Endothelial cell of umbilical vein (primary cell): ENCODE data around the gene PTPN5. TPM values are rescaled to one million over a fixed set of nuclear protein-coding genes. Genes with fewer than 3 reads are reported as not detected.

Source experiments
- BruUV-seq: library from RNA; stranded (reverse); fragments of 400-500 nt; replicated peaks from 2 replicates; lab custom pipeline; 2021; lab: Mats Ljungman, UMichigan
- CTCF ChIA-PET: fragments of 300-600, 350-600 bp; sonication (Branson Sonifier 250); formaldehyde crosslinking; loops from one replicate; lab custom pipeline; 2021; ENCODE audit warnings: antibody characterized with exemption, inconsistent platforms; lab: Charles Lee
- POLR2A ChIA-PET: fragments of 300-600, 350-600 bp; sonication (Branson Sonifier 250); formaldehyde crosslinking; loops from one replicate; lab custom pipeline; 2021; ENCODE audit warnings: antibody characterized with exemption, inconsistent platforms; lab: Charles Lee
- DNase-seq: peaks from one replicate; pipeline ENCODE4 v3.0.0-alpha.2; 2011; ENCODE audit warnings: low read depth, low spot score
- FAIRE-seq: peaks from 2 replicates; lab custom pipeline; 2011; peaks lifted over from hg19 to GRCh38; lab: Jason Lieb, UNC
- H2AFZ ChIP-seq: 2 replicates; pipeline ENCODE4 v1.6.0; 2012; ENCODE audit warnings: low read depth, low read length, control low read depth, inconsistent platforms
- H3K27ac ChIP-seq: 2 replicates; pipeline ENCODE4 v1.5.1; 2011; ENCODE audit warnings: low read depth, mild to moderate bottlenecking, control low read depth, low read length, moderate library complexity; ENCODE audit not compliant: insufficient read depth
- H3K27me3 ChIP-seq, 2 experiments: 2 replicates each; pipeline versions ENCODE4 v1.6.0 to v1.6.1; 2011; ENCODE audit warnings: low read length in 2 of 2, mixed read lengths in 1 of 2; ENCODE audit not compliant: control insufficient read depth in 2 of 2, insufficient read depth in 2 of 2
- H3K36me3 ChIP-seq, 2 experiments: 2 replicates in 1 of 2; 3 replicates in 1 of 2; pipeline ENCODE4 v1.5.1; 2011; ENCODE audit warnings: low read length in 2 of 2, mild to moderate bottlenecking in 1 of 2, moderate library complexity in 1 of 2; ENCODE audit not compliant: control insufficient read depth in 2 of 2, insufficient read depth in 2 of 2; ENCODE audit errors: extremely low read depth in 1 of 2
- H3K4me1 ChIP-seq: 3 replicates; pipeline ENCODE4 v1.5.1; 2011; ENCODE audit warnings: mild to moderate bottlenecking, low read length; ENCODE audit not compliant: control insufficient read depth, insufficient read depth; ENCODE audit errors: extremely low read depth
- H3K4me2 ChIP-seq: 2 replicates; pipeline ENCODE4 v1.6.1; 2011; ENCODE audit warnings: low read length, control low read depth, mixed read lengths; ENCODE audit not compliant: insufficient read depth
- H3K4me3 ChIP-seq, 3 experiments: fragments of 200-600 bp in 1 of 3; sonication (generic), shearing (Covaris generic) in 1 of 3; replicated peaks in 1 of 3; 2 replicates each; pipeline ENCODE4 v1.5.1; 2011 to 2016; ENCODE audit warnings: control low read depth in 3 of 3, low read length in 3 of 3, mild to moderate bottlenecking in 2 of 3, inconsistent platforms in 1 of 3, low read depth in 1 of 3, moderate library complexity in 1 of 3; ENCODE audit not compliant: insufficient read depth in 1 of 3
- H3K79me2 ChIP-seq: 2 replicates; pipeline ENCODE4 v1.6.0; 2012; ENCODE audit warnings: low read length, inconsistent platforms; ENCODE audit not compliant: control insufficient read depth, insufficient read depth
- H3K9ac ChIP-seq: replicated peaks from 2 replicates; pipeline ENCODE3; 2011; ENCODE audit warnings: low read length, control low read depth; ENCODE audit not compliant: insufficient read depth; ENCODE audit errors: extremely low read depth
- H3K9me1 ChIP-seq: replicated peaks from 3 replicates; pipeline ENCODE4 v1.6.0; 2011; ENCODE audit warnings: mild to moderate bottlenecking, low read length; ENCODE audit not compliant: control insufficient read depth, insufficient read depth; ENCODE audit errors: extremely low read depth
- H3K9me3 ChIP-seq: replicated peaks from 2 replicates; pipeline ENCODE4 v1.5.1; 2012; ENCODE audit warnings: low read length, inconsistent platforms; ENCODE audit not compliant: control insufficient read depth, insufficient read depth
- H4K20me1 ChIP-seq: replicated peaks from 2 replicates; pipeline ENCODE3; 2011; ENCODE audit warnings: mild to moderate bottlenecking, low read length; ENCODE audit not compliant: control insufficient read depth, insufficient read depth; ENCODE audit errors: extremely low read depth
- EZH2 ChIP-seq: IDR thresholded peaks from 2 replicates; pipeline ENCODE4 v1.6.1; 2012; ENCODE audit warnings: borderline replicate concordance, low read depth, mild to moderate bottlenecking, moderate library complexity, low read length, inconsistent platforms; ENCODE audit not compliant: severe bottlenecking
- FOS ChIP-seq: IDR thresholded peaks from 2 replicates; pipeline ENCODE4 v1.6.1; 2011; ENCODE audit warnings: mild to moderate bottlenecking, low read length, moderate library complexity, borderline replicate concordance; ENCODE audit not compliant: insufficient read depth
- GATA2 ChIP-seq: IDR thresholded peaks from 2 replicates; pipeline ENCODE4 v1.7.0; 2011; ENCODE audit warnings: low read depth, mild to moderate bottlenecking, moderate library complexity, mixed read lengths, low read length; ENCODE audit not compliant: insufficient read length, insufficient read depth
- JUN ChIP-seq: IDR thresholded peaks from 2 replicates; pipeline ENCODE4 v1.6.1; 2011; ENCODE audit warnings: borderline replicate concordance, low read depth; ENCODE audit not compliant: insufficient read length, insufficient read depth
- MYC ChIP-seq: IDR thresholded peaks from one replicate; pipeline ENCODE4 v1.6.1; 2011; ENCODE audit warnings: mild to moderate bottlenecking, low read depth, low read length
- POLR2A ChIP-seq: IDR thresholded peaks from 2 replicates; pipeline ENCODE4 v1.6.1; 2012; ENCODE audit warnings: low read depth, mild to moderate bottlenecking, control low read depth, low read length
- POLR2AphosphoS5 ChIP-seq: IDR thresholded peaks from 2 replicates; pipeline ENCODE4 v1.6.1; 2012; ENCODE audit warnings: low read depth, mild to moderate bottlenecking, control low read depth, low read length, moderate library complexity; ENCODE audit not compliant: insufficient read depth
- dilution Hi-C: fragments of 300-500 bp; cut with MboI; formaldehyde crosslinking; loops from one replicate; pipeline ENCODE4 v1.15.0; 2019; ENCODE audit warnings: low sequenced_read_pairs; ENCODE audit not compliant: extremely low pct_ligation_motif_present
- intact Hi-C: fragments of 100-400 bp; cut with micrococcal nuclease; formaldehyde crosslinking; loops from one replicate; pipeline ENCODE4 v1.10.0; 2022
- polyA plus RNA-seq, 4 experiments: library from polyadenylated mRNA; depleted of rRNA in 3 of 4; stranded (reverse) in 3 of 4; unstranded in 1 of 4; fragments of >200 nt; gene quantifications; 2 replicates each; pipeline versions ENCODE4 v1.2.1 to v1.2.3, GENCODE V29; 2011 to 2012; ENCODE audit warnings: missing spikeins in 1 of 4
- total RNA-seq: library from RNA; stranded (reverse); gene quantifications from 2 replicates; pipeline ENCODE4 v1.2.3, GENCODE V29; 2021
- TF ChIP-seq, protein P1 (sequence below): IDR thresholded peaks from 2 replicates; pipeline ENCODE4 v1.6.1; 2011; ENCODE audit not compliant: insufficient read depth, insufficient read length
- TF ChIP-seq, protein P2 (sequence below), 2 donors: IDR thresholded peaks; 1 replicate in 1 of 2; 2 replicates in 1 of 2; pipeline ENCODE4 v1.5.1; 2011; ENCODE audit warnings: low read length in 2 of 2, mild to moderate bottlenecking in 2 of 2, moderate library complexity in 2 of 2, control low read depth in 1 of 2, inconsistent platforms in 1 of 2, low read depth in 1 of 2; ENCODE audit not compliant: insufficient read depth in 1 of 2; ENCODE audit errors: extremely low read depth in 1 of 2

PTPN5 gene
- total and polyA plus RNA-seq, 2 donors (not counting 3 experiments of a cell fraction or from before 2014, with no cell fraction given) = not detected

DNA sequence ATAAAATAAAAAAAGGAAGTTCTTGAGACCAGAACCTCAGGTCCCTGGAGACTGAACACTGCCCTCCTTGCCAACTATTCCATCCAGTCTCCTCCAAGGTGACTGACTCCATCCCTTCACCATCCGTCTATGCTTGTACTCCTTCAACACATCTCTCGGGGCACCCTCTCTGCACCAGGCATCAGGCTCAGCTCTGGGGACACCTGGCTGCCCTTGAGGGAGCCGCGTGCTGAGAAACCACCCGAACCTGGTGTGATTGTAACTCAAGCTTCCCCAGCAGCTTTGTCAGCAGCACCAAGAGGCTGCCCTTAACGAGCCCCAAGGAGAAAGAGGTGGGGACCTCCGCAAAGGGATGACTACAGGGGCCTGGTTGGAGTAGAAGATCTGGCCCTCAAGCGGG, 1.7 kb downstream of the PTPN5 start:
- intact Hi-C loops = no loop called here
- peaks cover 44 to 59% of the 10 kb centered on the region in 2 experiments for H3K27me3 ChIP-seq

More for the DNA sequence above, 1.7 kb downstream of the PTPN5 start:
- H3K9me1 ChIP-seq = no peaks in the 10 kb centered on the region
- ChIA-PET POLR2A (no interaction called here), CTCF (interaction anchor here (1.0 kb wide), 1 partner anchor 12 kb away, joined by 3 read pairs; no protein-coding TSS in a partner anchor)
- no TSS peak for BruUV-seq
- no peak overlapping the region for H3K4me3 ChIP-seq
- no peaks in the 10 kb centered on the region for H4K20me1 ChIP-seq
- H3K4me1 ChIP-seq = no peaks in the 10 kb centered on the region
- dilution Hi-C loops = no loop called here
- no peak overlapping the region for H2AFZ ChIP-seq
- DNase-seq (no peak), FAIRE-seq (no peak)
- TF ChIP-seq POLR2AphosphoS5 (no peak), EZH2 (no peak), FOS (no peak), JUN (no peak), POLR2A (no peak), MYC (no peak), GATA2 (no peak)
- TF ChIP-seq, protein P1, sequence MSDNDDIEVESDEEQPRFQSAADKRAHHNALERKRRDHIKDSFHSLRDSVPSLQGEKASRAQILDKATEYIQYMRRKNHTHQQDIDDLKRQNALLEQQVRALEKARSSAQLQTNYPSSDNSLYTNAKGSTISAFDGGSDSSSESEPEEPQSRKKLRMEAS = no peak
- TF ChIP-seq, protein P2, sequence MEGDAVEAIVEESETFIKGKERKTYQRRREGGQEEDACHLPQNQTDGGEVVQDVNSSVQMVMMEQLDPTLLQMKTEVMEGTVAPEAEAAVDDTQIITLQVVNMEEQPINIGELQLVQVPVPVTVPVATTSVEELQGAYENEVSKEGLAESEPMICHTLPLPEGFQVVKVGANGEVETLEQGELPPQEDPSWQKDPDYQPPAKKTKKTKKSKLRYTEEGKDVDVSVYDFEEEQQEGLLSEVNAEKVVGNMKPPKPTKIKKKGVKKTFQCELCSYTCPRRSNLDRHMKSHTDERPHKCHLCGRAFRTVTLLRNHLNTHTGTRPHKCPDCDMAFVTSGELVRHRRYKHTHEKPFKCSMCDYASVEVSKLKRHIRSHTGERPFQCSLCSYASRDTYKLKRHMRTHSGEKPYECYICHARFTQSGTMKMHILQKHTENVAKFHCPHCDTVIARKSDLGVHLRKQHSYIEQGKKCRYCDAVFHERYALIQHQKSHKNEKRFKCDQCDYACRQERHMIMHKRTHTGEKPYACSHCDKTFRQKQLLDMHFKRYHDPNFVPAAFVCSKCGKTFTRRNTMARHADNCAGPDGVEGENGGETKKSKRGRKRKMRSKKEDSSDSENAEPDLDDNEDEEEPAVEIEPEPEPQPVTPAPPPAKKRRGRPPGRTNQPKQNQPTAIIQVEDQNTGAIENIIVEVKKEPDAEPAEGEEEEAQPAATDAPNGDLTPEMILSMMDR (IDR thresholded peaks at IDR 0.05; ENCODE audit: extremely low read depth in 1 of 2, insufficient read depth in 1 of 2, low read depth in 1 of 2, low read length in 2 of 2) = no peak
- H3K79me2 ChIP-seq = no peaks in the 10 kb centered on the region
- H3K9ac ChIP-seq = no peak overlapping the region
- H3K27ac ChIP-seq = no peak overlapping the region
- no peaks in the 10 kb centered on the region for H3K9me3 ChIP-seq
- no peaks in the 10 kb centered on the region for H3K36me3 ChIP-seq
- no peak overlapping the region for H3K4me2 ChIP-seq
